HG03139 (cell line): ENCODE measurements around the gene CALML6.

Experiments
- ATAC-seq: cut with Tn5 transposase; IDR thresholded peaks from one replicate; pipeline ENCODE4 v1.9.1; 2021; ENCODE audit not compliant: unreplicated experiment

The CALML6 gene

GRCh38 chr1:1960480-1961196, 45.6 kb downstream of the CALML6 start:
- ATAC-seq: no peak

GRCh38 chr1:1962752-1963151, 47.7 kb downstream of the CALML6 start:
- ATAC-seq: no peak

- no peak for ATAC-seq
These were observed 48.5 kb downstream of the CALML6 start for GRCh38 chr1:1963570-1963969.

GRCh38 chr1:1964811-1965210, 49.8 kb downstream of the CALML6 start:
- ATAC-seq: no peak

GRCh38 chr1:1965546-1965945, 50.5 kb downstream of the CALML6 start:
- no peak for ATAC-seq

- no peak for ATAC-seq
These were observed 51.1 kb downstream of the CALML6 start for GRCh38 chr1:1966071-1966740.
